NCI-H82 treated with DMSO at 0.1 percent for 48 hours (cell line): ENCODE measurements around the gene BBLN.

Experiments
- DNase-seq: peaks from one replicate; lab custom pipeline; 2025; ENCODE audit not compliant: unreplicated experiment; lab: John Stamatoyannopoulos, UW

The BBLN gene

DNA sequence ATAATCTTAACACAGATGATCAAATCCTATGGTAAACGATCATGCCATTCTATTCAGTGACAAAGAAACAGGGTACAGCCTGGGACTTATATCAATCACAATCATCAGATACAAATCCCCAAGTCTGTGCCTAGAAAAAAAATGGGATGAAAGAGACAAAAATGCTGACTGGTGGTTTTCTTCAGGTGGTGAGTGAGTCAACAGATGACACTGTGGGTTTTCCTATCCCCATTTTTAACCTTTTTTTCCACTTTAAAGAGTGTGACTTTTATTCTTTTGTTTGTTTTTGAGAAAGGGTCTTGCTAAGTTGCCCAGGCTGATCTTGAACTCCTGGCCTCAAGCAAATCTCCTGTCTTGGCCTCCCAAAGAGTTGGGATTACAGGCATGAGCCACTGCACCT lies 28.1 kb downstream of the BBLN start:
- no peak for DNase-seq

DNA sequence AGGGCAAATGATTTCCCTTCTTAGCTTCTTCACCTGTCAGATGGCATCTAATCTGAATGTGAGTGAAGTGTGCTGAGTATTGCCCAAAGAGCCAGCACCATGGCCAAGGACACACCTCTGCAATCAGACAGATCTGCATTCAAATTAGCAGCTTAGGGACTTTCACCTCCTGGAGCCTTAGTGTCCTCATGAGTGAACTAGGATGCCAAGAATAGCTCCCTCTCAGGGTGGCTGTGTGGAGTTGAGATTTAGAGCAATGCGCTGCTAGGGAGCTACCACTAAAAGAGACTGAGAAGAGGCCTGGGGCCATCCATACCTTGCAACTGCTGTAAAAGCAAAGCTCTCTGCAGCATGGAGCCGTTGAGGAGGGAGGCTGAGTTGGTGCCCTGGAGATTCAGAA lies 29.9 kb downstream of the BBLN start:
- no peak for DNase-seq

DNA sequence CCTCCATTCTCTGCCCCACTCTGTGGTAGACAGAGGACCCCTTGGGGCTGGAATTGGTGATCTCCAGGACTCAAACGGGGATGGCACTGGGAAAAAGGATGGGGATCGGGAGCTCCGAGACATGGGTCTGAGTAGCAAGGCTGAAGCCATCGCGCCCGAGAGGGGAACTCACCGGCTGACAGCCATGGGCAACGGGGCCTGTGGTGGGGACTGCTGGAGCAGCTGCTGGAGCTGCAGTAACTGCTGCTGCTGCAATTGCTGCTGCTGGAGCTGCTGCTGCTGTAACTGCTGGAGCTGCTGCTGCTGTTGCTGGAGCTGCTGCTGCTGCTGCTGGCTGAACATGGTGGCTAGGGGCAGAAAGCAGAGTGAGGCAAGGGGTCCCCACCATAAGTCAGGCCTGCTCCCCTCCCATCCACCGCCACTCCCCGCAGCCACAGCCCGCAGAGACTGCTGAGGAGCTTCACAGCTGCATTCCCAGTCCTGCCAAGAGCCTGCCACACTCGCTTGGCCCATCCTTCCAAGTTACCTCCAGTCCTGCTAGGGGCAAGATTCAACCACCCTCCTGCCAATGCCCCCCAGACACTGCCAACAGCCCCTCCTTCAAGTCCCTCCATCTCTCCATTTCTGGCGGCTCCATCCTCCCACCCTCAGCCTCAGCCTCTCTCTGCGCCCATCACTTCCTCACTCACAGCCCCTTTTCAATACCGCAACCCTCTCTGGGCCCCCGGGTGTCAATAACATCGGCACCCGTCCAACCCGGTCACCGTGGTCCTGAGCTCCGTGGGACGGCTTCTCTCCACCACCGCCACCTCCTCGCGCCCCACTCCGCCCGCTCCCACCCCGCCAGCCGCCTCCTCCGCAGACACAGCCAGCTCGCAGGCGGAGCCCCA lies 30.7 kb downstream of the BBLN start:
- no peak for DNase-seq

- DNase-seq, result peak; percentile 26
Observed at GRCh38 chr9:128191406-128192046, 31.5 kb downstream of the BBLN start, which contains the start of gene CIZ1. Gene CIZ1 (minus strand): TSS chr9:128191572. CDS start chr9:128190857, 715 bp downstream.

GRCh38 chr9:128192601-128193371 lies 32.7 kb downstream of the BBLN start:
- peak; percentile 88 for DNase-seq

GRCh38 chr9:128193469-128194096 lies 33.5 kb downstream of the BBLN start:
- no peak for DNase-seq

GRCh38 chr9:128201441-128202369 lies 41.6 kb downstream of the BBLN start:
- no peak for DNase-seq

DNA sequence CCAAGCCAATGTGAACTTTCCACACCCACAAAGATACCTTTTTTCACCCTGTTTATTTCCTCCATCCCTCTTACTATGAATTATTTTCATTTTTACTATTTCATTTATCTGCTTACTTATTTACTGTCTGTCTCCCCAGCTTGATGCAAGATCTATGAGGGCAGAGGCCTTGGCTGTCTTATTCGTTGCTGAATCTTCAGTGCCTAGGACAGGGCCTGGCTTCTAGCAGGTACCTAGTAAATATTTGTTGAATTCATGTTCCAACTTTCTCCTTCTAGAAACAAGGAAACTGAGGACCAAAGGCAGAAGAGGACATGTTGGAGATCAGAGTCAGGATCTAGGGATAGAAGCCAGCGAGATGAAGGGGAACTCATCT lies 42.6 kb downstream of the BBLN start:
- no peak for DNase-seq

DNA sequence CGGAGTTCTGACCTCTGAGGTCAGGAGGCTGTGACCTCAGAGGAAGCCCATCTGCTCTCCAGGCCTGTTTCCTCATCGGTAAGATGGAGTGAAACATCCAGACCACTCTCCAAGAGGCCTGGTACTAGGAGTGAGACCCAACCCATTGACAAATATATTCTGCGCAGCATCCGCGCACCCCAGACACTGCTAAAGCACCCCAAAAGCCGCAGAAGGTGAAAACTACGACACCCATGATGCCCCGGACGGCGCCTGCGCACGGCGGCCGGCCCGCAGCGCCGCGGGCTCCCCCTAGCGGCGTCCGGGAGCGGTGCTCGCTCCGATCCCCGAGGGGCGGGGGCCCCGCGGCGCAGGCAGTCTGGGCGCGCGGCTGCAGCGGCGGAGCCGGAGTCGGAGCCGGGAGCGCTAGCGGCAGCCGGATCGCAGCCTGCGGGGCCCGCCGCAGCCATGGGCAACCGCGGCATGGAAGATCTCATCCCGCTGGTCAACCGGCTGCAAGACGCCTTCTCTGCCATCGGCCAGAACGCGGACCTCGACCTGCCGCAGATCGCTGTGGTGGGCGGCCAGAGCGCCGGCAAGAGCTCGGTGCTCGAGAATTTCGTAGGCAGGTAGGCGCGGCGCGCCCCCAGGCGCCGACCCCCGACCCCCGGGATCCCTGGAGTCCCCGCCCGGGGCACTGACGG lies 43.1 kb downstream of the BBLN start, which contains the start of gene DNM1:
Gene DNM1, plus strand, starts transcription at position 356 of the 683 bp plus-strand sequence. Its CDS starts 92 bp downstream, at position 448.
- DNase-seq, result no peak

DNA sequence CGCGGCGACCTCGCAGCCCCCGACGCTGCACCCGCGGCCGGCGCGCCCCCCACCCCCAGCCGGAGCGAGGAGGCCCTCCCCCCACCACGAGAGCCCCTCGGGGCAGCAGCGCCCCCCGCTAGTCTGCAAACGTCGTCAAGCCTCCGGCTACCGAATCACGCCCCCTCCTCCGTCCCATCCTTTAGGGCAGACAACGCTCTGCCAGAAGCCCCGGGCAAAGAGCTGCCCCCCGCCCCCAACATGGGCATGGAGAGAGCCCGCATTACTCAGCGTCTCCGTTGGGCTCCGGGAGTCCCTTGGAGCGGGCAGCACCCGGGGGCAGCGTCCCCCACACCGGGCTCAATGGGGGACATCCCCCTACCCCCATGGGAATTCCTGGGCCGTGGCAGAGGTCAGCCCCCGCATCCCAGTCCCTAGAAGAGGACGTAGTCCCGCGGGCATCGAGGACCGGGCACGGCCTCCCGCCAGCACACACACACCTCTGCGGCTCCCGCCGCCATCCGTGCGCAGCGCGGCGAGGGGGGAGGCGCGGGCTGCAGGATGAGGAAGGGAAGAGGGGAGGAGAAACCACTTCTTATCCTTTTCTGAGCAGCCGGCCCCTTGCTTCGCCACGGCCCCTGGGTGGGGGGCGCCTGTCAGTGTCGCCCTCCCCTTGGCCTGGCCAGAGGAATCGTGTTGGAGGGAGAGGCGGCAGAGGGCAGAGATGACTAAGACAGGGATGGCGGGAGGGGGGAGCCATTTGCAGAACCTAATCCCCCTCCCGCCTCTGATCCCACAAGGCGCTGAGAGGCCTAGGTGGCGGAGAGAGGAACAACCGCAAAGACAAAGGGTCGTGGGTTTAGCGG lies 43.9 kb downstream of the BBLN start:
- peak; percentile 58 for DNase-seq

DNA sequence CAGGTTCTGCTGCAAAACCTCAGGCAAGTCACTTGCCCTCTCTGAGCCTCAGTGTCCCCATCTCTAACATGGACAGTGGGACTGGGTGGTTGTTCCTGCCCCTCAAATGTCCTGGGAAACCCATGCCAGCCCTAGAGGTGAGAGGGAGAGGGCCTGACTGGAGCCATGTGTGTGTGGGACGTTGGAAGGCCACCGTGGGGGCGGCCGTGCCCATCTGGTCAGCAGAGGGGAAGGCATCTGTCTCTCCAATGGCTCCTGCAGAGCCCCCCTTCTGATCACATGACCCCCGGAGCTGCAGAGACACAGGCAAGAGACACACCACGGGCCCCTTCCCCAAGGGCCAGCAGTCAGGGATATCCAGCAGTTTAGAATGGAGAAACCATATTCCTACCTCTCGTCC lies 44.8 kb downstream of the BBLN start:
- DNase-seq, result no peak

DNA sequence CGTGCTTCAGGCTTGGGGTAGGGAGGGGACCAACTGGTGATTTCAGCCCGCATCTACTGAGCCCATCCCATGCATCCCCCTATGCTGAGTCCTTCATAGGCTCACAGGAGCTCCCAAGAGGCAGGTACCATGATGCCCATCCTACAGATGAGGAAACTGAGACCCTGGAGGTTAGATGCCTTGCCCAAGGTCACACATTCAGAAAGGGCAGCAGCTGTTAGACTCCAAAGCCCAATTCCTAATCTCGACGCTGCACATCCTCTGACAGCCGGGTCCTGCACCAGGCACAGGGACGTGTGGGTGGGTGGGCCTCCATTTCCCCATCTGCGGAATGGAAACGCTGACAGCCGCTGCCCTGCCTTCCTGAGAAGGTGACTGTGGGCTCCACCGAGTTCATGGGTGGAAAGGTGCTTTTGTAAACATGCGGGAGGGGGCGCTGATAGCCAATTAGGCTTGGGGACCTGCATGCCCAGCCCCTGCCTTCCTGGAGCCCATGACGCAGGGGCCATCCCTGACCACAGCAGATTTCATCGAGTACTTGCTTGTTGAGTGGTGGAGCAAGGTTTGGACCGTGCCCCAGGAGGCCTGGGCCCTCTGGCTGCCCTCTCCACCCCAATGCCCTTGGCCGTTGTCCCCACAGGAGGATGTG lies 45.4 kb downstream of the BBLN start:
- DNase-seq, result no peak

DNA sequence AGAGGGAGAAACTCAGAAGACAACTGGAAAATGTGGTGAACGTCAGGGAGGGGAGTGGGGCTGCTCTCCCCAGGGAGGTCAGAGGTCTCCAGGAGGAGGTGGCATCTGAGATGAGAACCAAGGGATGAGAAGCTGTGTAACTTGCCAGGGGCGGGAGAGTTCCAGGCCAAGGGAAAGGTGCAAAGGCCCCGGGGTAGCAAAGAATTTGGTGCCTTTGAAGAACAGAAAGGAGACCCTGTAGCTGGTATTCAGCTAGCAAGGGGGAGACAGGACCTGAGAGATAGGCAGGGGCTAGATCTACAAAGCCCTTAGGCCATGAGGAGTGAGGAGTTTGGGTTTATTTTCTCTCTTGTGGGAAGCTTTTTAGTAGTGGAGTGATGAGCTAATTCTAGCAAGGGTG lies 46.4 kb downstream of the BBLN start:
- no peak for DNase-seq

GRCh38 chr9:128206916-128207910 lies 47.1 kb downstream of the BBLN start:
- no peak for DNase-seq

DNA sequence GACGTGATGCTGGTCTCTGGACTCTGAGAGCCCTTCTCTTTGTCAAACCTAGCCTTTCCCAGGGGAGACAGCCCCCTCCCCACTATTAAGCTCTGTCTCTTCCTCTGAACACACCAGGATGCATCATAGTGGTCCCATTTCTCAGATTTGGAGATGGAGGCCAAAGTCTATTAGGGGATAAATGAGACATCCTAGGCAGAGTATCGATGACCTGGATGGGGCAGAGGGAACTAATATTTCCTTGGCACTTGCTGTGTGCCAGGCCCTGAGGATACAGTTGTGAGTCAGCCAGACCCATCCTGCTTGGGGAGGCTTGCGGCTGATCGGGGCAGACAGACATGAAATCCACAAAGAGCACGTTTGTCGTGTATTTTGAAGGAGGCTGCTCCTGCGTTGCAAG lies 48.3 kb downstream of the BBLN start:
- no peak for DNase-seq

DNA sequence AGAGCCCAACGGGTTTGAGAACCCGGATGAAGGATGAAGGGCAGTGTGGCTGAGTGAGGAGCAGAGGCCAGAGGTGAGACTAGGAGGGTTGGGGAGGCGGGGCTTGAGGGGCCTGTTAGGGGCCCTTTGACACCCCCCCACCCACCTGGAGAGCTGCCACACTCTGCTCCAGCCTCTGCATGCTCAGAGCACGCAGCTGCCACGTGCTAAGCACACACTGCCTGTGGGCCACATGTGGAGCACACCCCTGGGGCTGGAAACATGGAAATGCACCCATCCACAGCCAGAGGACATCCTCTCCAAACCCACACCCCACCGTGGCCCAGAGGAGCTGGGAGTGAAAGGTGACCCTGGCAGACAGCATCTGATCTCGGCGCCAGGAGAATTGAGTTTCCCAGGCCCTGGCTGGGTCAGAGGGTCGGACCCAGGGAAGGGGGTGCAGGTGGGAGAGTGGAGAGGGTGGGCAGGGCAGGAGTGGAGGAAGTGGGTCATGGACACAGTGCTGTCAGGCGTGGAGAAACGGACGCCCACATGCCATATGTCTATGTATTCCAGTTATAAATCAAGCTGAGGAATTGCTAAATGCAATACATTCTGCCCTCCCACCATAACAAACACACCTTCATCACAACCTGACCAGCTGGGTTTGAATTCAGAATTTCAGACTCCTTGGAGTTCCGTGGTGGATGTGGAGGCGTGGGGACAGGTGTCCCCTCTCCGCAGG lies 49.0 kb downstream of the BBLN start:
- DNase-seq, result no peak
